ENCODE measurements around the gene SDC4.

The SDC4 gene

DNA sequence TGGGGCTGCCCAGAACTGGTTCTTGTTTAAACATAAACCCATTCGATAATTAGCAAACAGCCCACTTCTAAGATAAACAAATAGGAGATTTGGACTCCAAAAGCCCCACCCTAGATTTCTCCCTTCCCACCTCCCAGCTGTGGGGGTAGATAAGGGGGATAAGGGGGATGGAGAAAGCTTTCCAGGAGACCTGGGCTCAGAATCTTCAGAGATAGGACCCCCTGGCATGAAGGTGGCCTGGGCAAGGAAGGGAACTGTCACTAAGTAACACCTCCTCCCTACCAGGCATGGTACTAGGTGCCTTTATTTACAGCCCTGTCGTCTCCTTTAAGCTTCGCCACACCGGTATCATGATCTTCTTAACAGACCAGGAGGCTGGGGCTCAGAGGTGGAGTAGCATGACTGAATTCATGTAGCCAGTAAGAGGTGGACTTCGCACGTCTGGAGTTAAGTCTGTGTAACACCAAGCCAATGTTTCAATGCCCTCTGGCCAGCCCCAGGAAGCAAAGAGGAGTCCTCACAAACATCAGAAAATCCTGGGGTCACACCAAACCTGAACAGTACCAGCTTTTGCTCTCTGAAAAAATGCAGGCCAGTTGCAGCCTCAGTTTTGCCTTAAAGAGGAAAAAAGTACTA lies 4.6 kb downstream of the SDC4 start:
- DNase-seq (ENCODE audit: low read depth) = no peak

DNA sequence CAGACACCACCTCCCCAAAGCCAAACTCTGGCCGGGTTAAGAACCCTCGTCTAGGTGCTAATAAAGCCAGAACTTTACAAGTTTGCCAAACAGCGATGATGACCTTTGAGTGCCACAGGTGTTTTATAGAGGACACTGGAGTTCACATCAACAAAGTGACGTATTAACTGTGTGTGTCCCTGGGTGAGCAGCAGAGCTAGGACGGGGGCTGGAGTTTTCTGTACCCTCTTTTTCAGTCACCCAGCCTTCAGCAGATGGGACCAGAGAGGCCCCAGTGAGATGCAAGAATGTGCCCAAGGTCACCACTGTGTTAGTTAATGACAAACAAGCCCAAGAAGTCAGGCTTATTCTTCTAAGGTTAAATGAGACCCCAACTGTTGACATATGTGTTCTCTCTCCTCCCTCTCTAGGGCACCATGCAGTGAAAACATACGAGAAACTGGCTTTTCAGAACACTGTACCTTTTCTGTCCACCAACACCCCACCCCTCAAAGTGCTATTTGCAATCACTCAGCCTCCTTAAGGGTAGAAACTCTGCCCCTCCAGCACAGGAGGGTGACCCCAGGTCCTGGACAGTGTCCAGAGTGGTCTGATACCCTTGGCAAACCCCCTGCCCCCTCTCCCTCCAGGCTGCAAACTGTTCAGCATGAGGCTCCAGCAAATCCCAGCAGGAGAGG lies 5.2 kb downstream of the SDC4 start:
- no peak for DNase-seq (ENCODE audit: low read depth)

DNA sequence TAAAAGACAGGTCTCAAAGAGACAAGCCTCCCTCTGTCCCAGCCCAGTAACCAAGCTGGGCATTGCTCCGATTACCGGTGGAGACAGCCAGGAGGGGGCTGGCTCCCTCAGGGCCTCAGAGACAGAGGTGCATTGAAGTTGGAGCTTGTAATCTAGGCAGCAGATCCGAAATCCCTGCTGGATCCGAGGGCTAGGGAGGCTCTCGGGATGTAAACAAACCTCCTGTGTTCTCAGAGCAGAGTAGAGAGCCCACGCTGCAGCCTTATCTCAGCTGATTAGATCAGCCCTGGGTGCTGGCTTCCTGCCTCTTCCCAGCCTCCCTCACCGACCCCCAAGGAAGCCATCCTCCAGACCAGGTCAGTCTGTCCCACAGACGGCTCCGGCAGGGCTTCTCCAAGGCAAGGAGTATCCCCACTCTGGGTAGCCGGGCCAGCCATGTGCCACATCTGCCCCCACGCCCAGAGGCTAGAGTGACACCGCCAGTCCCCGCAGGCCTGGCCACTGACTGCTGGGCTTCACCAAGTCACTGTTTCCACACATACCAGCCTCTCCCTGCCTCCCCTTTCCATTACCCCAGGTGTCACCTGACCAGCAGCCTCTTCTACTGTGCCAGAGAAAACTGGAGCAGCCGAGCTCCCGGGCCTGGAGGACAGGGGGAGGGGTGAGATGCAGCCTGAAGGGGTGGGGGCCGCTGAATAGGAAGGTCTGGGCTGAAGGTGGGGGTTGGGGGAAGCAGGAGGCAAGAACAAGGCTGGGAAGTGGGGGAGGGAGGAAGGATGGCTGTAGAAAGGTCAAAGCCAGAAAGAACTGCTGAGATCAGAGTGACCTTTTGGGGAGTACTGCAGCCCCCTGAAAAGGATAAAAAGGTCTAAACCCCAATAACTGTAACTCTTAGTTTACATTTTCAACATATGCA lies 6.0 kb downstream of the SDC4 start:
- no peak for DNase-seq (ENCODE audit: low read depth)

DNA sequence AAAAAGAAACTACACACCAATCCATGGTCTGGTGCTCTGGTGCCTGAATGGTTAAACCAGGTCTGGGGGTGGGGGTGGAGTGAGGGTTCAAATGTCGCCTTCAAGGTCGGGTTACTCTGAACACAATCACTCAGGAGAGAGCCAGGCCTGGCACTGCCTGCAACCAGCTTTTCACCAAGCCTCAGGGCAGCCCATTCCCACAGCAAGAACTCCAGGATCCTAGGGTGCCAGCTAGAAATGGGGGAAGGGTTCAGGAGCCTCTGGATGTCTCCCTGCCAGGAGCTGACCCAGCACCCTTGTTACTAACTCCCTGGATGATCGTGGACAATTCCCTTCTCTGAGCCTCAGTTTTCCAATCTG lies 6.7 kb downstream of the SDC4 start:
- DNase-seq (ENCODE audit: low read depth) = no peak

DNA sequence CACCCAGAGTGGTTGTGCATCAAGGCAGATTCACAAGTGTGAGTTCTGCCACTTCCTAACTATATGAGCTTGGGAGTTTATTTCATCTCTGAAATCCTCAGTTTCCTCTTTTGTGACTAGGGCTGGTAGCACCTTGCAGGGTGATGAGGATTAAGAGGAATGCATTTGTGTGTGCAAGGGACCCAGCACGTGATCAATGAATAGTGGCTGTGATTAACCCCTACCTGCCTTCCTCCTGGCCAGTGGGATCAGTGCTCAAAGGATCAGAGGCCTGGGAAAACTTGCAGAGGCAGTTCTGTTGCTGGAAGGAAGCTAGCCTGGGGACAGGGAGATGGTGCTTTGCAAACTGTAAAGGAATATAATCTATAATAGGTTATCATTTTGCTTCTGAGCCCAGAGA lies 7.3 kb downstream of the SDC4 start:
- no peak for DNase-seq (ENCODE audit: low read depth)

DNA sequence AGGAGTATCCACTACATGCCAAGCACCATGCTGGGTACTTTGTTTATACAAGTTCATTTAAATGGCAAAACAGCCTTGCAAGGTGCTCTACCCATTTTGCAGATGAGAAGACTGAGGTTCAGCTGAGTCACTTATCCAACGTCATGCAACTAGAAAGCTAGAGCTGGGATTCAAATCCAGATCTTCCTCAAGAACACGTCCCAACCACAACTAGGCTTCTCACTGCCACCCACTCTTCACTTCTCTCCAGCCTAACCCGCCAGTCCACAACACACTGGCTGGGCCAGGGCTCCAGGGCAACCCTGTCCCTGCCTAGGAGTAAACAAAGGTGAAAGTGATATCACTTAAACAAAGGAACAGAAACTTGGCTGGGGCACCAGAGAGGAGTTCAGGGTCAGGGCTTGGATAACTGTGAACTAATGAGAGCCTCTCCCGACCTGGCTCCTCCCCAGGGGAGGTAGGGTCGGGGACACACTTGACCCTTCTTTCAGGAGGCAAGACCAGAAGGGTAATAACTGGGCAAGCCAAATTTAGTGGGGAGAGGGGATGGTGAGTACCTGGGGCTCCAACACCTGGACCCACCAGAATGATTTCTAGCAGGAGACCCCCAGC lies 7.9 kb downstream of the SDC4 start:
- DNase-seq (ENCODE audit: low read depth) = no peak

DNA sequence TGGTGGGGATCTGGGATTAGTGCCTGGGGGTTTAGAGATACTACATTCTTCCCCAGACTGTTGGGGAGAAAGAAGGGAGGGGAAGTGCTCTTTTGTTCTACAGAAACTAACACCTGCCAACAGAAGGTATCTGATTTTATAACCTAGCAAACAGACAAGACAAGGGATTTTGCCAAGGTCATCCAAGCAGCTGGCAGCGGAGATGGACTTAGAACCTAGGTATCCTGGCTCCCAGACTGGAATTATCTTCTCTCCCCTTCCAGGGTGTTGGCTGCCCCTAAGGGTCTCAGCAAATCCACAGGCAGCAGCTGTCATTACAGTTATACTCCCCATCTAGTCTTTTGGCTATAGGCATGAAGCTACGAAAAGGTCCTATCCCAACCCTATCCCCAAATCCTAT lies 8.4 kb downstream of the SDC4 start:
- no peak for DNase-seq (ENCODE audit: low read depth)

DNA sequence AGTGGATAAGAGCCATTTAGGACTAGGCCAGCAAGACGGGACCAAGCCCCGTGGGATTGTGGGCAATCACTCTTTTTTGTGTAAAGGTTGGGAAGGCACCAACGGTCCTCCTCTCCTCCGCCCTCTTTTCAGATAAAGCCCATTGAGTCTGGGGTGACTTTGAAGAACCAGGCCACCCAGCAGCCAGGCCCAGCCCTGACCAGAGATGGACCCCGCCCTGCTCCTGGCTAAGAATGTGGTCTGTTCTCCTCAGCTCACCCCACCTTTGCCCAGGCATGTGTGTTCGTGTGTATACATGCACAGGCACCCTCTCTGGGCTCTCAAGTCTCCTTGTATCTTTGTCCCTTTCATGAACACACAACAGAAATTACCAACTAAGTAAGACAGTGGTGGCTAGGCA lies 9.1 kb downstream of the SDC4 start:
- no peak for DNase-seq (ENCODE audit: low read depth)

DNA sequence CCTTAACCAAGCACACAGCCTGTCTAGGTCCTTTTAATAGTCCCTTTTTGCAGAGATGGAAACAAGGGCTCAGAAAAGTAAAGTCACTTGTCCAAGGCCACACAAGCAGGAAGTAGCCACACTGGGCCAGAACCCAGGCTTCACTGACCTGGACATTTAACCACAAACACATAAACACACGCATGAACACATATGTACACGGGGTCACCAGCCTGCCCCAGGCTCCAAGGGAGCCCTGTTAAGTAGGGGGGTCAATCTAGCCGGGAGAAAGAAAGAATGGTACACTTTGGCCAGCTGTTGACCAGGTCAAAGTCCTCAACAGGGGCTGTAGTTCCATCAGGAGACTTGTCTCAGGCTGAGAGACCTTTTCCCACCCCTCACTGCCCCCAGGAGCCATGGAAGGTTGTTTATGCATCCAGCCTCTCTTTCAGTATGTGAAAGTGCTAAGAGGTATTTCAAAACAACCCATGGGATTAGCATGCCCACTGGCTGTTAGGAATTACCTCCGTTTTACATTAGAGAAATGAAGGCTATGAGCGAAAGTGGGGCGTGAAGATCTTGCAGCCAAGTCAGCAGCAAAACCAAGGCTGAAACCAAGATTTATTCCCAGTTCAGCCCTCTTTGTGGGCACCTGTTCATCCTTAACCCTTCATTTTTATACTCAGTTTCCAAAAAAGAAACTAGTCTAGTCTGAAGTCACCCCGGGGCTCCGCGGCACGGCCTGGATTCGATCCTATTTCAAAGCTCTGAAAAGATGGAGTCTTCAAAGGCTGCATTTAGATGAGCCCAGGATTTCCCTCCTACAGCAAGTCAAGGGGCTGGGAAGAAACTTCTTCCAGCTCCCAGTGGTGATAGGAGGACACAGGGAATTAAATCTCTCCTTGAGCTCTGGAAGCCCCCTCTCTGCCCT lies 9.8 kb downstream of the SDC4 start:
- DNase-seq (ENCODE audit: low read depth) = no peak

DNA sequence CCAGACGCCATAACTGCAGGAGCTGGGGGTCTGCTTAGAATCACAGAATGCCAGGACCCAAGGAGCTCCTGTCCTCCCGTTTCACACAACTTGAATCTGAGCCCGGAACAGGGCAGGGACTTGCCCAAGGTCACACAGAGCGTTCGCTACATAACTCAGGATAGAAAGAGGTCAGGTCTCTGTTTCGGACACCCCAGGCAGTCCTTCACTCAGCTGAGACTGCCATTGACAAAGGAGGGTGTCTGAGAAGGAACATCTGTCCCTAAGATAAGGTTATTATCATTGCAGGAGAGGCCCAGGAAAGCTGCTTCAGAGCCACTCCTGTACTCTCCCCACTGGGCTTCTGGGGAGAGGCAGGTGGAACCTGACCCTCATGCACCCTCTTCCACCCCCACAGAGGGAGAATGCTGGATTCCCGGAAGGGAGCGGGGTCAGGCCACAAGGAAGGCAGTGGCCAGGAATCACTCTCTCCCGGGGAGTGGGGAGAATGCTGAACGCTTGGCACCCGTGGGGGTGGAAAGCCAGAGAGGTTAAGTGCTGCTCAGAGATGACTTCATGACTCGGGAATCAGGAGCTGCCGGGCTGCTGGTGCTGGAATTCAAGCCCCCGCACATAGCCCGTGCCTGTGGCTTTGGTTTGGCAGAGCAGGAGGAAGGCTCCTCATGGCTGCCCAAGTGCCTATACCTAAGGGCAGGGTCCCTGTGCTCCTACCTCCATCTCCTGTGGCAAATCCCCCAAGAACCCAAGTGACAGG lies 10.7 kb downstream of the SDC4 start:
- DNase-seq (ENCODE audit: low read depth) = no peak

DNA sequence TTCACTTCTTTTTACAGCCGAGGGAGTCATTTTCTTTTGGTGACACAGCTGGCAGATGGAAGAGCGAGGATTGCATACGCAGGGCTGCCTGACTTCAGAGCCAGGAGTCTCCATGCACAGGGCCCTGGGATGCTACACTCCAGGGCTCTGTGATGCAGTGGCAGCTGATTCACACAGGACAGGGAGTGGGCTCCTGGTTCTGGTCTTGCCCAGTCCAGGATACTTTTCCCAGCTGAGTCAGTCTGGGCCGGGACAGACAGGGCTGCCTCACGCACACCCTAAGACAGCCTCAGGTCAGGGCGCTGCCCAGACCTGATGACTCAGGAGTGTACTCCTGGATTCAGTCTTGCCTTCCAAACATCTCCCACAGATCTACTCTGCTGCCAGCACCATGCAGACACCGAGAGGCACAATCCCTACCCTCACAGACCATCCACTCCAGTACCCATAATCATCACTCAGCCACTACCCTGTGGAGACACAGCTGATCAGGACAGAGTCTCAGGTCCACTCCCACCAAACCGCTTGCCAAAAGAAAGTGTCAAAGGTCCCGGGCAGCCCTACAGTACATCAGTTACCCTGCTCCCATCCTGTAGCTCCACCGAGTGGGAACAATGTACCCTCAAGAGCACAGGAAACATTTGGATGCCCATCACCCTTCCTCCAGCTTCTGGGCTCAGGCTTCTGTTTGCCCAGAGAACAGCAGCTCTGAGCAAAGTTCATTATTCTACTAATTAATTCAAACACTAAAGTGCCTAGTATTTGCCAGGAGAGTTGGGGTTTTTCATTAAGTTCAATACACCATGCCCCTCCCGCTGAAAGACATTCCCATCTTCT lies 11.5 kb downstream of the SDC4 start:
- no peak for DNase-seq (ENCODE audit: low read depth)

DNA sequence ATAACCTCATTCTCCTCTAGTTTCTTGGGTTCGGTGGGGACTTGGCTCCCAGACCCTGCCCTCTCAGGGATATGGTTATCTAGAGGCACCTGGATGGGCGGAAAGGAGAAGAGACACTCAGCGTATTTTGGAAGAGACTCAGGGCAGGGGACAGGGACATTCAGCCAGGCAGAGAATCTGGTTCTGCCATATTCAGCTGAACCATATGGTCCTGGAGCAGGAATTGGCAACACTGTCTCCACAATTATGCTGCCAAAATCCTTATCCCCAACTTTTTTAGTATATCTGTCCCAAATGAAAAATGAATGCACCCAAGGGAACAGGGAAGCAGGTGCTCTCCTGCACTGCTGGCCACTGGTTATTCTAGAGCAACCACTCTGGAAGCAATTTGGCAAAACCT lies 17.7 kb downstream of the SDC4 start:
- DNase-seq (ENCODE audit: low read depth) = no peak

DNA sequence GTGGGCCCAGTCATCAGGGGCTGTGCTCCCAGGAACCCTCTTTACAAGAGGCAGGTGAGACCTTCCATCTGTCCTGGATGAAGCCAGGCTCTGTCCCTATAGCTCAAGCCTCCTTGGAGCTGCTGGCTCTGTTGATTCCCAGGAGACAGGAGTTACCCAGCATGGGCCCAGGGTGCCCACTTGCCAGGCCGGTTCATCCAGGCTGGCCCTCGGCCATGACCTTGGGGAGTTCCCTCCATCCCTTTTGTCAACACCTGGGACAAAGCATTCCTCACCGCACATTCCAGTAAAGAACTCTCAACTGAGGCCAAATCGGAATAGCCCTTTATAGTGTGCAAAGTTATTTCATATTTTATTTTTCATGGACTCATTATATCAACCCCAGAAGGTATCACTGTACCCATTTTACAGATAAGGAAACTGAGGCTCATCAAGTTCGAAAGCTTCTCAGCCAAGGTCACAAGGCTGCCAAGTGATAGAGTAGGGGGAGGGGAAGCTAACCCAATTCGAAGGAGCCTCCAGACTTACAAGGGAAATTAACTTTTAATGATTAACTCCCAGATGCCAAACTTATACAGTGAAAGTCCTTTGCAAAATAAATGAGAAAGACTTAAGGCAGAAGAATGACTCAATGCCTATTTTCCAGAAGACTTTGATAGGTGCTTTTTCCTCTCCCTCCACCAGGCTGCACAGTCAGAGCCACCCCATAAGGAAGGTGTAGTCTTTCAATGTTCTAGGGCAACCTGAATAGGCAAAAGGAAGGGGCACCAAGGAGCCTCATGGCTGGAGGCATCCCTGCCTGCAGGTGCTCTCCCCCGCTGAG lies 18.5 kb downstream of the SDC4 start:
- no peak for DNase-seq (ENCODE audit: low read depth)

DNA sequence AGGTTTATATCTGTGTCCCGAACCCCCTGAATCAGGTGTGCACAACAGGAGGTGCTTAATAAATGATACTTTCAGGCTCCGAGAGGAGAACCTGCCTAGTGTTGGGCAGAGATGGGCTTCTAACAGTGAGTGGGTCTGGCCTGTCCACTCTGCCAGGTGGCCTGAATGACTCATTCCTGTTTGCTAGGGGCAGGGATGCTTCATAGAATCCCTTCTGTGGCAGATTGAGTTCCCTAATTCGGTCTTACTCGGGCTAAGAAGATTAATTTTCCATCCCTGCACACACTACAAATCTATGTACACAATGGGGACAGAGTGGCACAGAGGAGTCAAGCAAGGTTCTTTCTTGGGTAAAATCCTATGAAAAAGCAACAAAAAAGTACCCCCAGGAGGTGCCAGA lies 19.8 kb downstream of the SDC4 start:
- DNase-seq (ENCODE audit: low read depth) = no peak

DNA sequence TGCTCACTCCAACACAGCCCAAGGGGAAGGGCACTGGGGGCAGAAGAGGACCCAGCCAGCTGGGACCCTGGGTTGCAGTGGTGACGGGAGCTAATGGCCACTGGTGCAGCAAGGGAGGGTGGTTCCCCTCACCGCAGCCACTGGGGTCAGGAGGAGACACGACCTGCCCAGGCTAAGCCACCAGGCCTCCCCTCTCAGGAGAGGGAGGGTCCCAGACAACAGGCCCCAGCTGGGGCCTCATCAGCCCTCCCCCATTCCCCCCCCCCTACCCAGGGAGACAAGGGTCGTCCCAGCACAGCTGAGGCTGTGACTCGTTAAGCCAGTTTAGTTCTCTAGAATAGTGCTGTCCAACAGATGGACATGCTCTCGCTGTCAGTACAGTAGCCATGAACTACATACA lies 22.9 kb downstream of the SDC4 start:
- no peak for DNase-seq (ENCODE audit: low read depth)

DNA sequence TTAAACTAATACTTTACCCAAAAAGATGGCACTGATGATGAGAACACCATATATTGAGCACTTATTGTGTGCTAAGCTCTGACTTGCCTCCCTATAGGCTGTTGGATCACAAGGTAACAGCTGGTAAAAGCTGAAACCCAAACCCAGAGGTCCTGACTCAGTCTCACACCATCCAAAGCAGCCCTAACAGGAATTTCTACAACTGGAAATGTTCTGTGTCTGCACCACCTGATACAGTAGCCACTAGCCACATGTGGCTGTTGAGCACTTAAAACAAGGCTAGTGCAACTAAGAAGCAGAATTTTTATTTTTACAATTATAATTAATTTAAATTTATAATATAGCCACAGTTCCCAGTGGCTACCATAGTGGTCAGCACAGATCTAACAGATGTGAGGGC lies 24.5 kb downstream of the SDC4 start:
- no peak for DNase-seq (ENCODE audit: low read depth)

DNA sequence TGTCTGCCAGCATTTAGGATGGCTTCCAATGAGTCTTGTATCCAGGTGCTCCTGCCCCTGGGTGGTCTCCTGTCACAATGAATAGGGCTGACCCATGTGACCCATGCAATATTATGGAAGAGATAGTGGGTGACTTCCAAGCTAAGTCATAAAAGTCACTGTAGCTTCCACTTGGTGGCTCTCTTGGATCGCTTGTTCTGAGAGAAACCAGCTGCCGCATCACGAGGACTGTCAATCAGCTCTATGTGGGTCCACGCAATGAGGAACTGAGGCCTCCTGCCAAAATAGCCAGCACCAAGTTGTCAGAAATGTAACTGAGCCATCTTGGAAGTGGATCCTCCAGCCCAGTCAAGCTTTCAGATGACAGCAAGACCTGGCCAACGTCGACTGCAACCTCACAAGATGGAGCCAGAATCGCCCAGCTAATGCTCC lies 25.3 kb downstream of the SDC4 start:
- DNase-seq (ENCODE audit: low read depth) = no peak

DNA sequence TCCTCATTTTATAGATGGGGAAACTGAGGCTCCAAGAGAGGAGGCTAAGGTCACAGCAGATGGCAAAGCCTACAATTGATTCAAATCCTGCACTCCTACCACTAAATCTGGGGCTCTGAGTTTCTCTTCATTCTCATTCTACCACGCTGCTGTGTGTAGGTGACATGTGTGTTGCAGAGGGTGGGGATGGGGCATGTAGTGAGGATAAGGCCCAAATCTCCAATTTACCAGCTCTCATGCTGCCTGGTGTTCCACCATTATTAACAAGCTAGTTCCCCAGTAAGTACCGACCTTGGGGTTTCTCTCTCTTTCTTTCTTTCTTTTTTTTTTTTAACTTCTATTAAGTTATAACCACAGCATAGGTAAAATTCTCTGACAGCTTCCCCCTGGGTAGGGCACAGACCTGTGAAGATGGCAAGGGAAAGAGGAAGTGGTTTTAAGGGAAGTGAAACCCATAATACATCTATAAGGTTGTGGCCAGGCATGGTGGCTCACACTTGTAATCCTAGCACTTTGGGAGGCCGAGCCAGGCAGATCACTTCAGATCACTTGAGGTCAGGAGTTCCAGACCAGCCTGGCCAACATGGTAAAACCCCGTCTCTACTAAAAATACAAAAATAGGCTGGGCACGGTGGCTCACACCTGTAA lies 27.2 kb downstream of the SDC4 start:
- no peak for DNase-seq (ENCODE audit: low read depth)

DNA sequence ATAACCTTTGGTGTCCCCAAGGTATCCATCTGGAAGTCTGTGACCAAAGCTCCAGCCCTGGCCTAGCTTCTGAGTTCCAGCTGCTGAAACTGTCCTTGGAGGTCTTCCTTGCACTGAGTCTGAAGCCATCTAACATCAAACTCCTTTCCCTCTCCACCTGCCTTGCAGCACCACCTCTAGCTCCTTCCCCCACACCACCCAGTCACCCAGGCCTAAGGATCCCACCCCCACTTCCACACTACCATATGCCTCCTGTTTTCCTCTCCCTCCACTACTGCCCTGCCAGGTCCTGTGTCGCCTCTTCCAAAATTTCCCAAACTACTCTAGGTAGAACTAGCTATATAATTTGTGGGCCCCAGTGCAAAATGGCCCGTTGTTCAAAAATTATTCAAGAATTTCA lies 29.3 kb downstream of the SDC4 start:
- no peak for DNase-seq (ENCODE audit: low read depth)
